Endometrium (tissue), 2 donors: Measurements from ENCODE around the gene FBXW10B.
A peak's percentile ranks its signal among the peaks of the same experiment; 100 is the strongest.
"Not testable (repeated sequence)": the region's sequence is repeated elsewhere in the genome, so short reads cannot be mapped to it uniquely, and the experiment has no call there.

ENCODE experiments used
- FAIRE-seq: peaks from 2 replicates; lab custom pipeline; 2012; peaks lifted over from hg19 to GRCh38; lab: Jason Lieb, UNC
- donor health status: control.
- donor health status: control.

FBXW10B gene

DNA sequence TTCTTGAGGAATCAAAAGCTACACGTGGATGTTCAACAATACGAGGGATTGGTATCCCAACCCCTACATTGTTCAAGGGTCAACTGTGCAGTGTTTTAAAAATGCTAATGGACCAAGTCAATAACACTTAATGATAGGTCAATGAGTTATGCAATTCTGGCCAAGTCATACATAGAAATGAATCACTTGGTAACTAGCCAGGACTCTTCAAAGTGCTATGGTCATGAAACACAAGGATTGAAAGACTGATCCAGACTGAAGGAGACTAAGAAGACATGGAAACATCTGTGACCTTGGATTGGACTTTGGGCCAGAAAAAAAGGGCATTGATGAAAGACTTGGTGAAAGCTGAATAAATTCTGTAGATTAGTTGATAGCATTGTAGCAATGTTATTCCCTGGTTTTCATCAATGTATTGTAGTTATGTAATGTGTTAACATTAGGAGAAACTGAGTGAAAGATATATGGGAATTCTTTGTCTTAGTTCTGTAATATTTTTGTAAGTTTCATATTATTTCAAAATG is 11.5 kb upstream of the FBXW10B start:
- FAIRE-seq, result peak; percentile 29

DNA sequence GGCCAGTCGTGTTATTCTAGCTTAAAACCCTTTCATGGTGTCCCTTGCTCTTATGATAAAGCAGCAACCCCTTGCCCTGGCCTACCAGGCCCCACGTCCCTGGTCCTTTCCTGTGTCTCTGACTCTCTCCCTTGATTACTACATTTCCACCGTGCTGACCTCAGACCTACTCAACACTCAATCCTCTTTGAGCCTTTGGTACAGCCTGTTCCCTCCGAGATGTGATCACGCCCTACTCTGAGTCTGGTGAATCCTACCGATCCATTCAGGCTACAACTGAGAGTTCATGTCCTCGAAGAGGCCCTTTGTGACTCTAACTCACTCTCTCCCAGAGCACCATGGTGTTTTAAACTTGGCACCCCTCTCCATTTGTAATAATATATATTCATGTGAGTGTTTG is 10.5 kb upstream of the FBXW10B start:
- not testable (repeated sequence) for FAIRE-seq

DNA sequence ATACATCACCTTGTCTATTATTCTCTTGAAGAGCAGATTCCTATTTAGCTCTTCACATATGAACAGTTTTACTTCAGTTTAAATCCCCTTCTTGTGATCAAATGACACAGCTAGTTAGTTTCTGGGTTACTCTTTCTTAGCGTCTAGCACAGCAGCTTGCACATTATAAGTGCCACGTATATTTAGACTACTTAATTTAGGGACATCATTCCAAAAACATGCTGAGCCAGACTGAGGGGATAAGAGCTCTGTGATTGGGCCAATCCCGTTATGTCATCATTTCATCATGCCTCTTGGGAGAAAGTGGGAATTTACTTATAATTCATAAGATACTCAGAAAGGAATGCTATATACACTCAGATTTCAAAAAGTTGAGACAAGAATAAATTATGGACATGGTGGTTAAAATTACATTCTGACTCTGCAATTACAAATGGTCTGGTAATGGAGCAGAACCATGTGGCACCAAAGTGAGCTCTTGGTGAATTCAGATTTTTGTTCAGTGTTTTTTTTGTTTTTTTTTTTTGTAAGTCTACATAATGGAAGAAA is 4.2 kb upstream of the FBXW10B start:
- FAIRE-seq, result not testable (repeated sequence)

DNA sequence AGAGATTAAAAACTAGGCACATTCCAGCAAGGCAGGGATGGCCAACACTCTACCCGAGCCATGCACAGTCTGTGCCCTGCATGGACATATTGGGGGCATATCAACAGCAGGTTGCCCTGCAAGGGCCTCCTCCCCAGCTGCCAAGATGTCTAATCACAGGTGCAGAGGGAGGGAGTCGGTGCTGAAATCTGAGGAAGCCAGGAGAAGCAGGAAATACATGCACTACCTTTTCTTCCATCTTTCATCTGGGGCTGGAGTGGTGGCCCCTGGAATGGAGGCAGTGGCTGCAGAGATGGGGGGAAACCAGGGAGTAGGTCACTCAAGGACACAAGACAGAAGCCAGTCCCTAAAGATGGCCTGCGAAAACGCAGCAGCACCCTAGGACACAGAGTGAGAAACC is 3.8 kb upstream of the FBXW10B start:
- not testable (repeated sequence) for FAIRE-seq

DNA sequence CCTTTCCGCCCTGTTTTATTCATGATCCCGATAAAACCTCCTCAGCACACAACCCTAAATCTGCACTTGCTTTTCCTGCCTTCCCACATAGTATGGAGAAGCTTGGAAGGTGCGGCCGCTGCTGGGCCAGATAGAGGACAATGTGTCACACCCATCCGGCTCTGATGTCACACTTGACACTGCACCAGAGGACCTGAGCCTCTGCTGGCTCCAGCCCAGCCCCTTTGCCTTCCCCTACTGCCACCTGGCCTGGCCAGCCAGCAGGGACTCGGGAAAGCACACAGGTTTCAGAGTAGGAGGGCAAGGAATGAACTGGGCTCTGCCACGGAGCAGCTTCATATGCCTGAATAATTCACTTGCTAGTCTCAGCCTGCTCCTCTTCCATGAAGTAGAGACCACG is 2.6 kb upstream of the FBXW10B start:
- not testable (repeated sequence) for FAIRE-seq

DNA sequence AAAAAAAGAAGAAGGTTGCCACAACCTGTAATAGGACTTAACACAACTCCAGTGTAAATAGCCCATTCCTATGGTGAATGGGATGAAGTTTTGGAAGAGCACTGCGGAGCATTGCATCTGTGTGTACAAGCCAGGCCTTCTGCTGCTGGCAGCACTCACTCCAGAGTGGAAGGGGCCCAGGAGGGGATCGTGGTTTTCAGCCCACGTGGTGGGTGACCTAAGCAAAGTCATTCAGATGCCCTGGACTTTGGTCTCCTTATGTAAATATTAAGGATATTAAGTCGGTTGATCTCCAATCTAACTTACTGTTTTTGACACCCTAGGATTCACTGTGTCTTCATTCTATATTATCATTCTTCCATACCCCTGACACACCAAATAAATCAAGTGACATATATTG is 2.7 kb downstream of the FBXW10B start:
- not testable (repeated sequence) for FAIRE-seq

DNA sequence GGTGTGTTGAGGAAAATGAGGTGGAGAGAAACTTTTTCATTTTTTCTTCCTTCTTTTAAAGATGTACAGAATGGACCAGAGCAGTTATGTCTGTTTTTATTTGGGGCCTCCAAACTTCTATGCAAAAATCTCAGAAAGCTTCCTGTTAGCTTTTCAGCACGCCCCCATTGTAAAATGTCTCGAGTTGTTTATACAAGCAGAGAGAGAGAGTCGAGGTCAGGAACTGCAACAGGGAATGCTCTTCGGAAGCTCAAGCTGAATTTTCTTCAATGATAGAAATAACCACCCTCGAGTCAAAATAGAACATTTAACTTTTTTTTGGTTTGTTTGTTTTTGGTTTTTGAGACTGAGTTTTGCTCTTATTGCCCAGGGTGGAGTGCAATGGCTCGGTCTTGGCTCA is 3.7 kb downstream of the FBXW10B start:
- peak; percentile 77 for FAIRE-seq

DNA sequence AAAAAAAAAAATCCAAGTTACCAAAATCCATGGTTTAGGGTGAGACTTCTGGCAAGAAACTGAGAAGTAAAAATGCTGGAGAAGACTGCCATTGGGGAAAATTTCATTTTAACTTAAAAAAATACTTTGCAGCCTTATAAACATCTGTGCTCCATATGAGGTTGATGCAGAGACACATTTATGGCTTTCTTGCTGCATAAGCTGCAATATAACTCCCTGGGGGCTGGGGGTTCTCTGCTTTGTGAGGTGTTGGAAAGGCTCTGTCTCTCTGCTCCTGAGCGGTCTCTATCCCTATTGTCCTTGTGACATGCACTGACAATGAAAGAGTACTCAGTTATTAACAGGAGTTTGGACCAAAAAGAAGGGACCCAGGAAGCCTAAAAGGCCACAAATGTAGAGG is 6.4 kb downstream of the FBXW10B start:
- FAIRE-seq, result peak; percentile 91

DNA sequence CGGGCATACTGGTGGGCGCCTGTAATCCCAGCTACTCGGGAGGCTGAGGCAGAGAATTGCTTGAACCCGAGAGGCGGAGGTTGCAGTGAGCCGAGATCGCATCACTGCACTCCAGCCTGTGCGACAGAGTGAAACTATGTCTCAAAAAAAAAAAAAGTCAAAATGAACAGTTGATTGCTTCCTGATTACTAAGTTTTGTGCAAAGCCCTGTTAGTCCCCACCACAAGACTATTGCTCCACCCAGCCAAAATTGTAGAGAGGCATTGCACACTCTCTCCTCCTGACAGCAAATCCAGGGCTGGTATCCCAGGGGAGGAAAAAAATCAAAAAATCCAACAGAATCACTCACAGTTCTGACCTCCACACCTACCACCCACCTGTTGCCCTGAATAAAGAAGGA is 26.5 kb downstream of the FBXW10B start:
- not testable (repeated sequence) for FAIRE-seq

DNA sequence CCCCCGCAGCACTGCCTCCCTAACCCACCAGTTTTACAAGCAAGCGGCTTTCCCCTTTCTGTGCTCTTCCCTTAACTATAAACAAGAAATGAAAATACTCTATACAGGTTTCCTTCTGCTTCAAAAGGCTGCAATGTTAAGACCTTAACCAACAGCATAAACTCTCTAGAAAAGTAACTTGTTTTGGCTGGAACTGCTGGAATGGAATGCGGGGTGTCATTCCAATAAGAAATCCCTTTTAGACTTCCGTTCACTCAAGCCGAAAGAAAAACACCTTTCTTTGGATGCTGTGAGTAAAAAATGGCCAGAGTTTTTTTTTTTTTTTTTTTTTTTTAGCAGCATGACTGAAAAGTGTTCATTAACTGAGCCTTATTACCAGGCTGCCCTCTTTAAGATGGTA is 27.5 kb downstream of the FBXW10B start:
- peak; percentile 67 for FAIRE-seq

DNA sequence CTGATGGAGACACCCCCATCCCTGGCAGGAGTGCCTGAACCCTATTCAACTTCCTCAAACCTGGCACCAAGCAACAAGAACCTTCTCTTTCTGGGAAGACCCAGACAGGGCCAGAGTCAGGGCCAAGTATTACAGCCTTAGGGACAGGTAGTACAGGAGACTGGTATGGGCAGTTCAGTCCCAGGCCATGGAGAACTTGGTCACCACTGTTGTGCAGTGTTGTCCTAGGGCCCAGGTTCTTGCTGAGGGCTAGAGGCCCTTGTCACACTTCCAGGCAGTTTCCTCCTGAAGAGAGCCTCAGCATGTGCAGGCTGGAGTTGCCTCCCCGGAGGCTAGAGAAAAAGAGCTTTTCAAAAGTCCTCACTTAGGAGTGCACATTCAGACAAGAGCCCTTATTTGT is 28.7 kb downstream of the FBXW10B start:
- not testable (repeated sequence) for FAIRE-seq

DNA sequence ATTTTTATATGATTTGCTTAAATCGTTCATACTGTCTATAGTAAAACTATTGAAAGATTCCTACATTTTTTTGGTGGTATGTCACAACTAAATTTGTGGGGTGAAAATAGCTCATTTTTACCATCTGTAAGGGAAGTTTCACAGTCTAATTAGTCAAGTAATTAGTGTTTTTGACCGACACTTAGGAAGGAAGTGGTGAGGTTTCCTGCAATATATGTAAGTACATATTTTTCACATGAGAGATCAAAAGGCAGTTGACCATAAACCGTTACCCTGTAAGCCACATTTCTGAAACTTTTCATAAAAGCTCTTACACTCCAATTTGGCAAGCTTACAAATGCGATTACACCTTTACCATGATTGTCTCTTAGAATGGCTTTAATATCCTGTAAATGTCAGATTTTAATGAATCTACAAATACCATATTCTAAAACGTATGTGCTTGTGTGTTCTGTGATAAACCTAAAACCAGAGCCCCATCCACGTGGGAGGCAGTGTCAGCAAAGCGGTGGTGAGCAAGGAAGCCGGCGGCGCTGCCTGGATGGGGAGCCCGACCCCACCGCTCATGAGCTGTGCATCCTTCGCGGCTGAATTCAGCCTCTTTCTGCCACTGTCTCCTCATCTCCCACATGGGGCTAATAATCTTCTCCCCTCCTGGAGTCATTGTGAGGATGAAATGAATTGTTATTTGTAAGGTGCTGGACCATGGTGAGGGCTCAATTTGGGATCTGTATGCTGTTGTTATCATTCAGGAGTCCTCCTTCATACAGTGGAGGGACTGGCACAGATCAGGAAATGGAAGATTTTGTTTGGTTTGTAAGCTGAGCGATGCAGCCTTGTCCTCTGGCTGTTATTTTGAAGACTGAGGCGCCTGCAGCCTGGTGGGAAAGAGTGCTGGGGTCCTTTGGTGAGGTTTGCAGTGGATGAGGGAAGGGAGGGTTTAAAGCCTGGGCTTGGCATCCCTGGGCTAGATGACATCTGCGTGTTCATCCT is 29.7 kb downstream of the FBXW10B start:
- not testable (repeated sequence) for FAIRE-seq

DNA sequence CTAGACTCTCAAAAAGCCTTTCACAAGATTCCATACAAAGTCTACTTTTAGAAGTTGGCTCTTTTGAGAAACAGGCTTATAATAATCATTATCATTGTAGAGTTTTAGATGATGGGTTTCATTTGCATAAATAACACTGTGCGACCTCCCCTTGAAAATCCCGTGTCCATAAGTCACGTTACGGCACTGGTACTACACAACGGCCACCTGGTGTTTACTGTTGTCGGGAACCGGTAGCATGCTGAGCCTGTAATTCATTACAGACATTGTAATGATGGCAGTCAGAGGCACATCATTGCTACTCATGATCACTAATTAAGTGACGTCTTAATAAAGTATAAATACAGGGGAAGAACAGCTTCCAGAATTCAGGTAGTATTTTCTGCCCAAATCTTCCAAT is 31.5 kb downstream of the FBXW10B start:
- FAIRE-seq, result not testable (repeated sequence)

DNA sequence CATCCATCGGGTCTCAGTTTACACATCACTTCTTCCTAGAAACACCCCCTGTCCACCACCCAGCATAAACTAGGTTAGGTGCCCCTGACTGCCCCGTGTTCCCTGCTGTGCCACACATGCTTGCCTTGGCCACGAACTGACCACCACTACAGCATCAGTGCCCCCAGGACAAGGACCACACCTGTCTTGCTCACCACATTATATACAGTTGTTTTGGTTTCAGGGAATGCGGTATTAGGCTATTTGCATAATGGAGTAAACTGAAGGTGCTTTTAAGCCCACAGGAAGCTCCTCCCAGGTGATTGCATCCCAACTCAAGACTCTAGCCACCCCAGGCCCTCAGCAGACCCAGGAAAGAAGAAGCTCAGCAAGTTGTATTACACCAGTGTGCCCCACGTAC is 36.2 kb downstream of the FBXW10B start:
- FAIRE-seq, result not testable (repeated sequence)

DNA sequence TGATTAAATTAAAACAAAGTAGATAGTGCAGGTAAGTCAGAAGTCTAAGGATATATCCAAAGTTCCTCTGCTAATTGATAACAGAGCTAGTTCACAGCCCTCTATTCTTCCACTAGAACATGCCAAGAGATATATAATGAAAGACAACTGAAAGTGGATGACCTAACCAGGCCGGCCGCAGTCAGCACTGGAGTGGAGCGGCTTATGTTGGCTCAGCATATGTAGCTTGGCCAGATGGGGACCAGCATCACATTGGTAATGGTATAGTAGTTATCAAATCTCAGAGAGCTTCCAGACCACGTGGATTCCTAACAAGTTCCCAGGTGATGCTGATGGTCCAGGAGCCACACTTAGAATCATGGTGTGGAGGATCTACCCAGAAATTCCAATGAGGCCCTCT is 38.0 kb downstream of the FBXW10B start:
- FAIRE-seq, result not testable (repeated sequence)

DNA sequence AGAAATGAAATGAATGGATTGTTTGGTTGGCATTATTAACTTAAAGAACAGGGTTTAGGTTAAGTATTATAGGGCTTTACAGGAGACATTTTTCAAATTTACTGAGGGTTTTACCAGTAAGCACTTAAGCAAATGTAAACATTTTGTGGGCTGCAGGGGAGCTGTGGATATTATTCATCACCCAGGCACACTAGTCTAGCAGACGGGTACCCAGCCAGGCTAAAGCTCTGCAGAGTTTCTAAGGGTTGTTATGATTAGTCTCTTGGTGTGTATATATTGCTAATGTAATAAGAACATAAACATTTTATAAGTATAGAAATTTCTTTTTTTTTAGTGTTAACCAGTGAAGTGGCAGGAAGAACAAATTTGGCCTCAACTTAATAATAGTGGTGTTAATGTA is 42.7 kb downstream of the FBXW10B start:
- FAIRE-seq, result not testable (repeated sequence)

DNA sequence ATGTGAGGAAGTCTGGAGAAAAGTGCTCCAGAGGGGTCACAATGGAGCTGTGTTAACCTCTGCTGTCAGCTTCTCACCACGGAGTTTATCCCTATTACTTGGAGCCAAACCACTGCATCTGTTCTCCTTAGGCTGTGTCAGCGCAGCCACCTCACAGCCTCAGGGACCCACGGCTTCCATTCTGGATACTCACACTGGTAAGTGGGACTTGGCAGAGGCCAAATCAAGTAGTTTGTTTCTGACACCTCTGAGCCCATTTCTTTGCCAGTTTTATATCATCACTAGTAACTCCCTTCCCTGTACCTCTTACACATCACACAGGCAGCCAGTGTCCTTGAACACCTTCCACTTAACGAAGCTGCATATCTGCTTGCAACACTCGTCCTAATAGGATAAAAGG is 44.8 kb downstream of the FBXW10B start:
- not testable (repeated sequence) for FAIRE-seq

DNA sequence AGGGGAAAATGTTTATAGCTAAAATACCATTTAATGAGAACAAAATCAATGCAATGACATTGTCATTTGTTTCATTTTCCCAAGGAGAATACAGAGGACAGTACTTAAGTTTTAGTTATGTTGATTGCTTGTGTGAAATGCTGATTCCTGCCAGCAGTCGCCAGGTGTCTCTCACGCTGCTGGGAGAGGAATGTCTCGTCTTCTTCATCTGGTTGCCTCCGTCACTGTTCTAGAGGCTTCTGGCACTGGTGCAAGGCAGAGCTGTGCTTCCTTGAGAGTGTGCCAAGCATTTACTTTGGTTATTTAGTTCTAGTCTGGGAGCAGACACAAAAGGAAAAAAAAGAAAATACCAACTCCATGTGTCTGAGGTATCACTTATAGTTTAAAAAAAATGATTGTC is 45.6 kb downstream of the FBXW10B start:
- FAIRE-seq, result peak; percentile 4
